HPDE6-E6E7 (cell line): Measurements from ENCODE around the gene IKBKE.

ENCODE experiments used
- DNase-seq: peaks from one replicate; pipeline ENCODE4 v3.0.0; 2011; ENCODE audit warnings: missing footprints; ENCODE audit errors: extremely low spot score

IKBKE gene

GRCh38 chr1:206455289-206455665, 15.0 kb upstream of the IKBKE start:
- no peak for DNase-seq

- no peak for DNase-seq
Observed at GRCh38 chr1:206455666-206456344, 14.5 kb upstream of the IKBKE start.

GRCh38 chr1:206456577-206457370, 13.5 kb upstream of the IKBKE start:
- DNase-seq, result no peak

- DNase-seq, result no peak
Observed at GRCh38 chr1:206457408-206458120, 12.7 kb upstream of the IKBKE start.

- DNase-seq, result no peak
Observed at GRCh38 chr1:206459703-206460102, 10.6 kb upstream of the IKBKE start.

- no peak for DNase-seq
Observed at GRCh38 chr1:206460836-206461426, 9.3 kb upstream of the IKBKE start.

DNA sequence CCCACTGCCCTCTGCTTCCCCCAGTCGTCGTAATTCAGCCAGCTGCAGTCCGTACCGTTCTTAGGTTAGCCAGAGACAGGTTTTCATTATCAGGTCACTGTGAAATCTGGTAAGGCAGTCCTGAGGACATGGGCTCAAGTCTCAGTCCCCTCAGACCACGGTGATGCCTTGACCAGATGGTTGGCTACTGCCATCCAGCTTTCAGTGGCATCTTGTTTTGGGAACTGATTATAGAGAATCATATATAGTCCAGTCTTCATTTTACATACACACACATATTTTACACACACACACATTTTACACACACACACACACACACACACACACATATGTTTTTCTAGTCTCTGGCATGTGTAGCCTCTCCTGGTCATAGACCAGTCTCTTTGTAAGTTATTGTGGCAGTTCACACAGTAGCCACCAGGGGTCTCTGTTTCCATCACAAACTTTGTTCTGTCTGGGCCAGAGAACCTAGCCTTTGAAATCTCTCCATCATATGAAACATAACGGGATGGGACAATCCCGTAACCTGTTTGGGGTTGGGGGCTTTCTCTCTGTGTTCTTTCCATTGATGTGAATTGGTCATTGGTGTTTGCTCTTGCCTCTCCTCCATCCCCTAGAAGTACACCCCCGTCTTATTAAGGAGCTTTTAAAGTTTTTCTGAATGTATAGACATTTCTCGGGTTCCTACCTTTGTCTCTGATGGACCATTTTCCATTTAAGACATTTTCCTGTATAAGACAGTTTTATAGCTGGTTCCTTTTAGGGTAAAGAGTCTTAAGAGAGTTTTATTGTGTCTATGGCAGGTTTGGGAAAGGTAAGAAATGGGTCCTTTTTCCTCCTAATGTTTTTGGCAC, 8.4 kb upstream of the IKBKE start:
- DNase-seq, result peak; percentile 57

DNA sequence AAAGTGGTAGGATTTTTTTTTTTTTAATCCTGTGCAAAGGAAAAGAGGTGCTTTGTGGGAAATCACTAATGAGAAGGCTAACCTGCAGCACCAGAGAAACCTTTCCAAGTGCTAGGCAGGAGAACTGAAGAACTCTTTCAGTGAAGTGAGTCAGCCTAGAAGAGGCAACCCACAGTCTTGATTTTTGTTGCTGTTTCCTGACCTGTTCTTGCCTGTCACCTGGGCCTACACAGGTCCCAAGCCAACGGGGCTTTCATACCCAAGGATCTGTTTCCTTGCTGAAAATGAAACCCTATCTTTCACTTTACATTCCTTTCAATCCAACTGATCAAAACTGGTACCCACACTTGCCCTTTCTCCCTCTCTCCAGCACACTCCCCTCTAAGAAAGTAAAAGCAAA, 7.1 kb upstream of the IKBKE start:
- DNase-seq, result no peak

- no peak for DNase-seq
Observed at GRCh38 chr1:206463911-206464310, 6.4 kb upstream of the IKBKE start.

DNA sequence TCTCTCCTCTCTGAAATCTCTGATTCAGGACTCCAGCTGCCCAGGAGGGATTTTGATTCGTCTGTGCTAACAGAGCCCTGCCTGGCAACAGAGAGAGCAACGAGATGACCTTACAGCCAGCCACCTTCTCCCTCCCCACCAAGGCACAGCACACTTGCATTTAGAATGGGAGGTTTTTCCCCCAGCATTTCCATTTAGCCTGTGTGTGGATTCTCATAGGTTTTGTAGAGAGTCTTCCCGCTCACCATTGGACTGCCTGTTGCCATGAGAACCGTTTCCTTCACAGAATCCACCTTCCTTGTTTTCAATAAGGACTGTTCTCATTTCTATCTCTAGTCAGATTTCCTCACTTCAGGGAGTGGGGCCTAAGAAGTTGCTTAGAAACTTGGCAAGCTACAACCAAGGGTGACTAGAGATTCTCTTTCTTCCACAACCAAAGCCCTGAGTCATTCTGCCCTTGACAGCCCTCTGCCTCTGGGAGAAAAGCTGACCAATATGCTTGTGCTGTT, 5.8 kb upstream of the IKBKE start:
- DNase-seq, result peak; percentile 41

- DNase-seq, result no peak
Observed at GRCh38 chr1:206465951-206466350, 4.3 kb upstream of the IKBKE start.

GRCh38 chr1:206466840-206467649, 3.2 kb upstream of the IKBKE start:
- DNase-seq, result no peak

- no peak for DNase-seq
Observed at GRCh38 chr1:206467915-206468314, 2.4 kb upstream of the IKBKE start.

DNA sequence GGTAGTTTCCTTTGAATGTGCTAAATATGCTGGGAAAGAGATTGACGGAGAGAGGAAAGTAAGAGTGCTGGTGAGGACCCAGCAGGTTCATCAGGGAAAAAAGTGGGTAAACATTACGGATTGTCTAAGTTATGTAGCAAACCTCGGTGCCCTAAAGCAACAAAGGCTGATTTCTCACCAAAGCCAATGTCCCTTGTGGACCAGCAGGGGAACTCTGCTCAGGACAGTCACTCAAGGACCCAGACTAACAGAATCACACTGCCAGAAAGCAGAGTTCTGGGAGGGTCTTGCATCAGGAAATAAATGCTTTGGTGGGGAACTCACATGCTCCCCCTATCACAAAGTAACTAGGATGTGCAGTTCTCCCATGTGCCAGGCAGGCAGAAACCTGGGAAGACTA, 1.7 kb upstream of the IKBKE start:
- no peak for DNase-seq

DNA sequence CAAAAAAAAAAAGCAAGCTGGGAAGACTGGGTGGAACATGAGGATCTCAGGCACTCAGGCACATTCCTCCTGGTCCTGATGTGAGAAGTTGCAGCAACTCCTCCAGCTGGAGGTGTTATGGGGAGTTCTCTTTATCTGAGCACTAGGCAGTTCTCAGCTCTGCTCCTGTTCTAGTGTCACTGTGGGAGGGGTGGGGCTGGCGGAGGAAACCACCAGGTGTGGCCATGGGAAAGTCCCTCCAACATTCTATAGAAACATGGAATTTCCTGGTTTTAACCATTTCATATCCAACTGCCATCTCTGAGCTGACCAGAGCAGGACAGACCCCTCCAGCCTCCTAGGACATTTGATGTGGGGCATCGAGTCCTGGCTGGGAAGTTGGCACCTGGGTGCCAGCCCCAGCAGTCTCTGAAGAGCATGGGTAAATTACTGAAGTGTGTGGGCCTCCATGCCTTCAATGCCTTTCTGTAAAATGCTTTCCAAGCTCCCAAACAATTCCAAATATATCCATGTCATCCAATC, 804 bp upstream of the IKBKE start:
- DNase-seq, result no peak

GRCh38 chr1:206470692-206471414, 577 bp downstream of the IKBKE start:
- DNase-seq, result no peak

DNA sequence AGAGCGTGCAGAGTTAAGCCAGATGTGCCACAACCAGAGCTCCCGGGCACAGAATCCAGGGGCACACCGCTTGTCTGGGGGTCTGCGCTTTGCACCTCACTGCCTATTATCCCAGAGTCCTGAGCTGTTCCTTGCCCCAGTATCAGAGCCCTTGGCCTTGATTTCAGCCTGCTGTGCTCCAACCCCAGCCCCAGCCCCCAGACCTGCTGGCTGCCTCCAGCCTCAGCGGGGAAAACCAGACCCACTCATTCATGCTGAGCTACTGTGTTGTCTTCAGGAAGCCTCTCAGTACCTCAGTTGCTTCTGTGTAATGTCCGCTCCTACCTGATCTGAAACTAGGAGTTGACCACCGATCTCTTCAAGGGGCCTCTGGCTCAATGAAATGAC, 1.1 kb downstream of the IKBKE start:
- DNase-seq, result no peak

GRCh38 chr1:206472024-206472423, 1.7 kb downstream of the IKBKE start:
- DNase-seq, result no peak

DNA sequence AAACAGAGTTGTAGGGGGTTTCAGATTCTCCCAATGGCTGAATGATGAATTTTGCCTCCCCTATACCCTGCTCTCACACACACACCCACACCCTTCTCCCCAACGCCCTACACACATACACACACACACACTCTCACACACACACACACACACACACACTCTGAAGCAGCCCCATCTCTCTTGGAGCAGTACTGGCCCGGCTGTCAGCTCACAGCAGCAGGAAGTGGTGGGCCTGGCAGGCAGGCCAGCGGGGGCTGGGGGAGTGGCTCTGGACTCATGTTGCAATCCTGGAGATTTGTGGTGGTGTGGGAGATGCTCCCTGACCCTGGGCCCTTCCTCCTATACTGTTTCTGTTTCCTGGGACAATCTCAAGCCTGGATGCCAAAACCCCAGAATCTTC, 2.2 kb downstream of the IKBKE start:
- DNase-seq, result no peak

DNA sequence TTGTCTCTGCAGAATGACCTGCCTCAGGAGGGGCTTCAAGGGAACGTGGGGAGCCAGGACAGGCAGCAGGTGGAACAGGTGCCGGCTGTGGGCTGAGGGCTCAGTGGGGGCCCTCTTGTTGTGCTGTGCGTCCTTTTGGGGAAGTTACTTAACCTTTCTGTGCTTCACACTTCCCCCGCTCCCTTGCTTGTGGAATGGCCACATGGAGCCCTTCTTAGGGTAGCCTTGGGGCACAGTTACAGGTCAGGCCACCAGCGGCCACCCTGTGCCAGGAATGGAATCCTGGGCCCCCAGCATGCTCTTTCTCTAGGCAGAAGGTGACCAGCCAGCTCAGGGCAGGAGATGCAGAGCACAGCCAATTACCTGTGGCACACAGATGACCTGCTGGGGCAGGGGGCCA, 2.6 kb downstream of the IKBKE start:
- DNase-seq, result no peak
